ENCODE measurements around the gene CHRD. TPM values are rescaled to one million over a fixed set of nuclear protein-coding genes. Genes with fewer than 3 reads are reported as not detected.

Gene CHRD
- total RNA-seq, 1 donor from 2014 or later: 6.5 TPM

DNA sequence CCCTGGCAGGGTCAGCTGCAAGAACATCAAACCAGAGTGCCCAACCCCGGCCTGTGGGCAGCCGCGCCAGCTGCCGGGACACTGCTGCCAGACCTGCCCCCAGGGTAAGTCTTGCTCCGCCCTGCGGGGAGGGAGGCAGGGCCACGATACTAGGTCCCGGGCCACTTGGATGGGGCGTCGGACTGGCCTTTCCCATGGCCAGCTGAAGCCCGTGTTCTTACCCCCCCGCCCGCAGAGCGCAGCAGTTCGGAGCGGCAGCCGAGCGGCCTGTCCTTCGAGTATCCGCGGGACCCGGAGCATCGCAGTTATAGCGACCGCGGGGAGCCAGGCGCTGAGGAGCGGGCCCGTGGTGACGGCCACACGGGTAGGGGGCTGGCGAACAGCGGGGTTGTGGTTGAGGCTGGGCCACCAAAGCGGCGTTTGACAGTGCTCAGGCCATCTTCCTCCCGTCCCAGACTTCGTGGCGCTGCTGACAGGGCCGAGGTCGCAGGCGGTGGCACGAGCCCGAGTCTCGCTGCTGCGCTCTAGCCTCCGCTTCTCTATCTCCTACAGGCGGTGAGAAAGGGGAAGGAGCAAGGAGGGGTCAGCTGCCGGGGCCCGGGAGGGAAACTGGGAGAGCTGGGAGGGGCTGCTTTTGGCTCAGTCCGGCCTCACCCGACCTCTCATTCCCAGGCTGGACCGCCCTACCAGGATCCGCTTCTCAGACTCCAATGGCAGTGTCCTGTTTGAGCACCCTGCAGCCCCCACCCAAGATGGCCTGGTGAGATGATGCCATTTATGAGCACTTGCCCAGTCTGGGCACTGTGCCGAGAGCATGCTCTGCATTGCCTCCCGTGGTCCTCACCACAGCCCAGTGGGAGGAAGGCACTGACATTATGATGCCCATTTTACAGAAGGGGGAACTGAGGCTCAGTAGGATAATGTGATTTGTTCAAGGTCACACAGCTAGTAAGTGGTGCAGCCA lies 1.7 kb downstream of the CHRD start:
- DNase-seq (ENCODE audit: low spot score): no peak

DNA sequence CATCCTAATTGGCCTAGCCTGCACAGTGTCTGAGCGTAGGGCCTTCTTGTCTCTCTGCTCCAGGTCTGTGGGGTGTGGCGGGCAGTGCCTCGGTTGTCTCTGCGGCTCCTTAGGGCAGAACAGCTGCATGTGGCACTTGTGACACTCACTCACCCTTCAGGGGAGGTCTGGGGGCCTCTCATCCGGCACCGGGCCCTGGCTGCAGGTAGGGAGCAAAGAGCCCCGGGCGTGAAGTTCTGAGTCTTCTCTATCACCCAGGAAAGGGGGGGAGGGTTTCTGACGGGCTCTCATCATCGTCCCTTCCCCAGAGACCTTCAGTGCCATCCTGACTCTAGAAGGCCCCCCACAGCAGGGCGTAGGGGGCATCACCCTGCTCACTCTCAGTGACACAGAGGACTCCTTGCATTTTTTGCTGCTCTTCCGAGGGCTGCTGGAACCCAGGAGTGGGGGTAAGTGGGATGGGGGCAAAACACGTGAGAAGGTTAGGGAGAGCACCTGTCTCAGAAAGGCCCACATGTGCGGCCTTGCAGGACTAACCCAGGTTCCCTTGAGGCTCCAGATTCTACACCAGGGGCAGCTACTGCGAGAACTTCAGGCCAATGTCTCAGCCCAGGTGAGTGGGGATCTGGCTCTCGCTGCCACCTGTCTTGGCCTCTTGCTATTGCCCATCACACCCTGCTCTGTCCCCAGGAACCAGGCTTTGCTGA lies 2.6 kb downstream of the CHRD start:
- no peak for DNase-seq (ENCODE audit: low spot score)

DNA sequence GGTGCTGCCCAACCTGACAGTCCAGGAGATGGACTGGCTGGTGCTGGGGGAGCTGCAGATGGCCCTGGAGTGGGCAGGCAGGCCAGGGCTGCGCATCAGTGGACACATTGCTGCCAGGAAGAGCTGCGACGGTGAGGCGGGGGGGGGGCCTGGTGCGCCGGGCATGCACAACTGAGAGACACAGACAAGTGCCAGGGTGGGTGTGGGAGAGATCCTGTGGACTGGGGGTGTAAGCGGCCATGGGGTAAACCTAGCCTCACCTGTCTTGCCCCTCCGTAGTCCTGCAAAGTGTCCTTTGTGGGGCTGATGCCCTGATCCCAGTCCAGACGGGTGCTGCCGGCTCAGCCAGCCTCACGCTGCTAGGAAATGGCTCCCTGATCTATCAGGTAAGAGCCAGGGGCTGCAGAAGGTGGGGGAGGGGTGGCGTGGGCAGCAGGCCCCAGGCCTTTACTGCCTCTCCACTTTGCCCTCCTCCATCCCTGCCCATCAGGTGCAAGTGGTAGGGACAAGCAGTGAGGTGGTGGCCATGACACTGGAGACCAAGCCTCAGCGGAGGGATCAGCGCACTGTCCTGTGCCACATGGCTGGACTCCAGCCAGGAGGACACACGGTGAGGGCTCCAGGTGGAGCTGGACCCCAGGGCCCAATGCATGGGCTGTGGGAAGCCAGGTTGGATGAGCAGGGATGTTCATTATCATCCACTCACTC lies 3.3 kb downstream of the CHRD start:
- no peak for DNase-seq (ENCODE audit: low spot score)

DNA sequence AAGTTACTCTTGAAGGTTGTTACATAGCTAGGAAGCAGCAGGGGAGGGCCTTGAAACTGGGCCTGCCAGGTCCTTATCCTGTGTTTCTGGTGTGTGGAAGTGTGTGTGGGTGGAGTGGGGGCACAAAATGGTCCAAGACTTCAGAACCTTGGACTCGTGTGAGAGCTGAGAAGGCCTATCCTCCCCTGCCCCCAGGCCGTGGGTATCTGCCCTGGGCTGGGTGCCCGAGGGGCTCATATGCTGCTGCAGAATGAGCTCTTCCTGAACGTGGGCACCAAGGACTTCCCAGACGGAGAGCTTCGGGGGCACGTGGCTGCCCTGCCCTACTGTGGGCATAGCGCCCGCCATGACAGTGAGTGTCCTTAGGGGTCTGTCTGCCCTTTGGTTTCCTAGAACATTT lies 4.5 kb downstream of the CHRD start:
- DNase-seq (ENCODE audit: low spot score): no peak

DNA sequence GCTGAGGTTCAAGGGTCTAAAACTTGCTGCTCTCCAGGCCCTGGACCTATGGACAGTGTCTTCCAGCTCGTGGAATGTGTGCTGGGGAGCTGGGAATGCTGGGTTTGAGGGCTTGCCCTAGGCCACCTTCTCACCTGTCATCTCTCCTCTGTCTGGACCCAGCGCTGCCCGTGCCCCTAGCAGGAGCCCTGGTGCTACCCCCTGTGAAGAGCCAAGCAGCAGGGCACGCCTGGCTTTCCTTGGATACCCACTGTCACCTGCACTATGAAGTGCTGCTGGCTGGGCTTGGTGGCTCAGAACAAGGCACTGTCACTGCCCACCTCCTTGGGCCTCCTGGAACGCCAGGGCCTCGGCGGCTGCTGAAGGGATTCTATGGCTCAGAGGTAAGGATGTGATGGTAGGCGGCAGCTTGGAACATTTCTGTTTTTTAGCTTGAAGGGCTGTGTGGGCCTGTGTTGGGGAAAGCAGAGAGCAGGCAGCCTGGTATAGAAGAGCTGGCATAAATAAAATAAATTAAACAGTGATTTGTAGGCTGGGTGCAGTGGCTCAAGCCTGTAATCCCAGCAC lies 5.1 kb downstream of the CHRD start:
- DNase-seq (ENCODE audit: low spot score): no peak

DNA sequence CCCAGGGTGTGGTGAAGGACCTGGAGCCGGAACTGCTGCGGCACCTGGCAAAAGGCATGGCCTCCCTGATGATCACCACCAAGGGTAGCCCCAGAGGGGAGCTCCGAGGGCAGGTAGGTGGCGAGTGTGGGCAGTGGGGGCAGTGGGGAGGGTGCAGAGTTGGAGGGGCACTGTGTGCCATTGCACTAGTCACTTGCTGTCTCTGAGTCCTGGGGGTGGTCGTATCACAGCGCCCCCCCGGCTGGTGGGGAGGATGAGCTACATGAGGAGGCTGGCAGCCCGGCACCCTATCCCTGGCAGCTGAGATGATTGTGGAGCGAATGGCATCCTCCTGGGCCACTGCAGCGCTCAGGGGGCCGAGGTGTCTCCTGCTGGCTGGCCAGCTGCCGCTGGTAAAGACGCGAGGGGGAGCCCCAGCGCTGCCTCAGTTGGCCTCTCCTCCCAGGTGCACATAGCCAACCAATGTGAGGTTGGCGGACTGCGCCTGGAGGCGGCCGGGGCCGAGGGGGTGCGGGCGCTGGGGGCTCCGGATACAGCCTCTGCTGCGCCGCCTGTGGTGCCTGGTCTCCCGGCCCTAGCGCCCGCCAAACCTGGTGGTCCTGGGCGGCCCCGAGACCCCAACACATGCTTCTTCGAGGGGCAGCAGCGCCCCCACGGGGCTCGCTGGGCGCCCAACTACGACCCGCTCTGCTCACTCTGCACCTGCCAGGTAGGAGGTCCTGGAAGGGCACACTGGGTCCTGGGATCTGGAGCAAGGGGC lies 6.4 kb downstream of the CHRD start:
- DNase-seq (ENCODE audit: low spot score): no peak

DNA sequence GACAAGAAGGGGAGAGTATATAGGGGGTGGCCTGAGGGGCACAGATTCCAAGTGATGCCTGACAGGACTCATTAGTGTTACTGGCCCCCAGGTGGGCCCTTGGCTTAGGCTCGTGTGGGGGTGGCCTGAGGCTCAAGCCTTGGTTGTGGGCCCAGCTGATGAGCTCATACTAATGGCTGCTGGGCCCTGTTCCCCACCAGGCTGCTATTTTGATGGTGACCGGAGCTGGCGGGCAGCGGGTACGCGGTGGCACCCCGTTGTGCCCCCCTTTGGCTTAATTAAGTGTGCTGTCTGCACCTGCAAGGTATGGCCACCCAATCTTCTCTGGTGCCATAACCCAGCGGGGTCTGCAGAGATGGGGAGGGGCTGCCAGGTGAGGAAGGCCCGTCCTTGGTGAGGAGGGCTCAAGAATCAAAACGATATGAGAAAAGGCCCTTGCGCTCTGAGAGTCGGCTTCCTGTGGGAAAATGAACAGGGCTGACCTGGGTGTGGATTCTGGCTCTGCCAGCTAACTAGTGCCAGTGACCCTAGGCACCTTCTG lies 7.4 kb downstream of the CHRD start:
- no peak for DNase-seq (ENCODE audit: low spot score)

DNA sequence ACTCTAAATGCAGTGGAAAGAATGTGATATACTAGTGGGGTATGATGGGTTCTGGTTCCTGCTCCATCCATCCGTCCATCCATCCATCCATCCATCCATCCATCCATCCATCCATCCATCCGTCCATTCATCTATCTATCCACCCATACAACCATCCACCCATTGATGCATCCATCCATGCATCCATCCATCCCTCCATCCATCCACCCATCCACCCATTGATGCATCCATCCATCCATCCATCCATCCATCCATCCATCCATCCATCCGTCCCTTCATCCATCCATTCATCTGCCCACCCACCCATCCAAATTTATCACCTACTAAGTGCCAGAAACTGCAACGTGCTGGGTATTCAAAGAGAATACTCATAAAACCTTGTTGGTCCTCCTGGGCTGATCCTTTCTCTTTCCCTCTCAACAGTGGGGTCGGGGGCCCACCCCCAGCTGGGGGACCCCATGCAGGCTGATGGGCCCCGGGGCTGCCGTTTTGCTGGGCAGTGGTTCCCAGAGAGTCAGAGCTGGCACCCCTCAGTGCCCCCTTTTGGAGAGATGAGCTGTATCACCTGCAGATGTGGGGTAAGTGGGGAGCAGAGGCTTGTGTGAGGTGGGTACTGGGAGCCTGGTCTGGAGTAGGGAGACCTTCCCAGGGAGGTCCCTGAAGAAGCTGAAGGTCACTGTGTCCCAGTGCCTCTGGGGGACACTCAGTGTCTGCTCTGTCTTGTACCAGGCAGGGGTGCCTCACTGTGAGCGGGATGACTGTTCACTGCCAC lies 8.5 kb downstream of the CHRD start:
- no peak for DNase-seq (ENCODE audit: low spot score)

DNA sequence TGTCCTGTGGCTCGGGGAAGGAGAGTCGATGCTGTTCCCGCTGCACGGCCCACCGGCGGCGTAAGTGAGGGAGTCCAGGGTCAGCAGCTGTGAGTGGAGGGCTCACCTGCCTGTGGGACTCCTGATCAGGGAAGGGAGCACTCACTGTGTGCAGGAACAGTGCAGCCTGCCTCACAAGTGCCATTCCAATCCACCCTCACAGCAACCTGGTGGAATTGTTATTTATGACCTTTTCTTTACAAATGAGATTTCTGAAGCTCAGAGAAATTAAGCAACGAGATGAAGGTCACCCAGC lies 9.0 kb downstream of the CHRD start:
- DNase-seq (ENCODE audit: low spot score): no peak

DNA sequence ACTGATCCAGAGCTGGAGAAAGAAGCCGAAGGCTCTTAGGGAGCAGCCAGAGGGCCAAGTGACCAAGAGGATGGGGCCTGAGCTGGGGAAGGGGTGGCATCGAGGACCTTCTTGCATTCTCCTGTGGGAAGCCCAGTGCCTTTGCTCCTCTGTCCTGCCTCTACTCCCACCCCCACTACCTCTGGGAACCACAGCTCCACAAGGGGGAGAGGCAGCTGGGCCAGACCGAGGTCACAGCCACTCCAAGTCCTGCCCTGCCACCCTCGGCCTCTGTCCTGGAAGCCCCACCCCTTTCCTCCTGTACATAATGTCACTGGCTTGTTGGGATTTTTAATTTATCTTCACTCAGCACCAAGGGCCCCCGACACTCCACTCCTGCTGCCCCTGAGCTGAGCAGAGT lies 9.5 kb downstream of the CHRD start:
- DNase-seq (ENCODE audit: low spot score): no peak

DNA sequence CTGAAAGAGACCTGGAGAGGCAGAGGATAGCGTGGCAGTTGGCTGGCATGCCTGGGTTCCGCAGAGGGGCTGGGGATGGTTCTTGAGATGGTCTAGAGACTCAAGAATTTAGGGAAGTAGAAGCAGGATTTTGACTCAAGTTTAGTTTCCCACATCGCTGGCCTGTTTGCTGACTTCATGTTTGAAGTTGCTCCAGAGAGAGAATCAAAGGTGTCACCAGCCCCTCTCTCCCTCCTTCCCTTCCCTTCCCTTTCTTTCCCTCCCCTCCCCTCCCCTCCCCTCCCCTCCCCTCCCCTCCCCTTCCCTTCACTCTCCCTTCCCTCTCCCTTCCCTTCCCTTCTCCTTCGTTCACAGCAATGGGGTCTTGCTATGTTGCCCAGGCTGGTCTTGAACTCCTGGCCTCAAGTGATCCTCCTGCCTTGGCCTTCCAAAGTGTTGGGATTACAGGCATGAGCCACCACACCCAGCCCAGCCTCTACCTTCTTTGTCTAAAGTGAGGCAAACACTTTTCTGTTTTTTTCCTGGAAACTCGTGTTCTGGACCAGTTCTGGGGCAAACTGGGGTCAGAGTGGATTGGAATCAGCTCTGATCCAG lies 10.2 kb downstream of the CHRD start:
- DNase-seq (ENCODE audit: low spot score): no peak

DNA sequence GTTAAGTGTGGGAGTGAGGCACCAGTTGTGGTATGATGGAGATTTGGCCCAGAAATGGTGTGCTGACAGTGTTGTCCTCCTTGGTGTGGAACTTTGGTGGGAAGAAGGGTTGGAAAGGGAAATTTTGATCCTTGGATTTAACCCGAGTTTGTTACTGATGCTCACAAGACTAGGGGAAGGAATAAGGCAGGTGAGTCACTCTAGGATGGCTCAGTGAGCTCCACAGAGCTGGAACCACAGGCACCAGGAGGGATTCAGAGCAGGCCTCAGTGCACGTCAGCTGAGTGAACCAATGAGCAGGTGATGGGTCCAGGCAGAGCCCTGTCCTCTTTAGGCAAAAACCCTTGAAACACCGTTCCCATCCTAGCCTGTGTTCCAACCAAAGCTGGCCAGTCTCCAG lies 11.4 kb downstream of the CHRD start:
- DNase-seq (ENCODE audit: low spot score): no peak

DNA sequence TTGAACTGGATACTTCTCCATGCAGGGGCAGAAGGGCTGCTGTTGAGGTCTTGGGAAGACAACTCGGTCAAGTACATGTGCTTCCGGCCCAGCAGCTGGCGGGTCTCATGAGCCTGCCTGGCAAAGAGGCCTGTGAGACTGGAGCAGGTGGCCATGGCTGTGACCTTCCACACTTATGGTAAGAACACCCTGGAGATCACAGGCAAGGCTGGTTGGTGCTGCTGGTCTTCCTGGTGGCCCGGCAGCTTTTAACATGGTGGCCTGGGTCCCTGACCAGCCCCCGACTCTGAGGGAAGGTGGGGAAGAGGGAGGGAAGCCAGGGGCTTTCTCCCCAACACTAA lies 15.4 kb downstream of the CHRD start:
- no peak for DNase-seq (ENCODE audit: low spot score)

DNA sequence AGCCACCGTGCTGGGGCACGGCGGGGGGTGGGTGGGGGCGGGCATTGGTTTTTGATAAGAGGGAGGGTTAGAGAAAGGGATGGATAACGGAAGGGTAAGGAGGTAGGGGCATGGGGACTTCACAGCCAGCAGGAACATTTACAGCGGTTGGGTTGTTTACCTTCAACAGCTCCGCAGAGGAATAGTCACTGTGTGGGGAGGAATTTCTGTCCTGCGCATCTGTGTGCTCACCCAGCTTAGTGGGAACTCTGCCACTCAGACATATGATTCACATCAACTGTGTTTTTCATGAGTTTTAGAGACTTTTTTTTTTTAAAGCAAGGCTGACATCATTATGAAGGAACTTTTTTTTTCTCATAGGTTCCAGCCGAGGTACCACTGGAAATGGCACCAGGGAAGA lies 19.6 kb downstream of the CHRD start:
- DNase-seq (ENCODE audit: low spot score): peak; percentile 34

DNA sequence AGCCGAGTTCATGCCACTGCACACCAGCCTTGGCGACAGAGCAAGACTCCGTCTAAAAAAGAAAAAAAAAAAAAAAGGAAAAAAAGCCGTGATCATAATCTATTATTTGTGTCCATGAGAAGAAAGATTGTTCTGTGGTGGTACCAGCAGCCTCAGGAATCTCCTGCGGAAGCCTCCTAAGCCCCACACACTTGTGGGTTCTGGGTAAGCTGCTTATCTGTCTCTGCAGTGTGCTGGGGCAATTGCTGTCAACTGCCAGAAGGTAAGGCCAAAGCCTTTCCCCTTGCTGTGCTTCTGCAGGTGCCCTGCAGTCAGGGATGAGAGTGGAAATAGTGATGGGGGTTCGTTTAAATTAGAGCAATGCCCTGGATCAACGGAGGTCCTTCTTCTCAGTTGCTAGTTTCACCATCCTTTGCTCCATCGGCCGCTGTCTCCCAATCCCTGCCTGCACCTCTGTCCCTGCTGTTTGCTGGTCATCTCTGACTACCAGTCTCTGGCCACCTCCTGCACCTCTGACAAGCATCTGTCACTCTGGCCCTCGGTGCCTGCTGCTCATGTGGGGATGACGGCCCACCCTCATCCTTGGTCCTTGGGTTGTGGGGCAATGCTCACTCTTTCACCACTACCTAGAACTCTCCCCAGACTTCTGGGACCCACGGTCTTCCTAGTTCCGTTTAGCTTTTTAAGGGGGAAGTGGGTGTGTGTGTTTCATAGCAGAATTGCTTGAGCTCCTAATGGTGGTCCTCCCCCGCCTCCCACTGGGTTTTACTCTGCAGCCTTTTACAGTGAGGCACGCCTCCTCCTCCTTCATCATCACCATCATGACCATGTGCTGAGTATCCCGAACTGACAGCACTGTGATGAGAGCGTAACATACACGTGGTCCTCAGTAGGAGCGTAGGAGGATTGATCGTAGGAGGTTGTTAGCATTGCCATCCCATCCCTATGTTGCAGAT lies 25.5 kb downstream of the CHRD start:
- DNase-seq (ENCODE audit: low spot score): no peak

DNA sequence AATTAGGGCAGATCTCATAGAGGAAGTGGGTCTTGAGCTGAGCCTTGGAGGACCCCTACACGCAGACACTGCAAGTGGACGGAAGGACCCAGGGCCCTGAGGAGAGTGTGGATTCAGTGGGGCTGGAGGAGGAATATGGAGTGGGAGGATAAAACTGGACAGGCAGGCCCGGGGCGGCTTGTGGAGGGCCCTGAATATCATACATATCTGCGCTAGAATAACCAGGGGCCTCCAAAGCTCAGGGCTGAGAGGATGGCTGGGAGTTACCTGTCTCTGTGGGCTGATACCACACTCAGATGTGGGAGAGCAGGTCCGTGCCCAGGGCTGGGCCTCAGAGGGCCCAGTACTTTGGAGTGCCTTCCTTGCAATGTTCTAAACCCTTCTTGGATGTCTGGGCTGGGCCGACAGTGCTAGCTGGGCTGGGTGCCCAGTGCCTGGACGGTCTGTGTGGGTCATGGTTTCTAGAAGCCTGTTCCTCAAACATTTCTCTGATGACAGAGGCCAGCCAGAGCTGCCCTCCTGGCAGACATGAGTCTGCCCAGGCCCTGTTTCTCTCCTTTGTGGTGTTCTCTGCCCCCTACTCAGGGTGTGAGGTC lies 29.6 kb downstream of the CHRD start:
- no peak for DNase-seq (ENCODE audit: low spot score)

DNA sequence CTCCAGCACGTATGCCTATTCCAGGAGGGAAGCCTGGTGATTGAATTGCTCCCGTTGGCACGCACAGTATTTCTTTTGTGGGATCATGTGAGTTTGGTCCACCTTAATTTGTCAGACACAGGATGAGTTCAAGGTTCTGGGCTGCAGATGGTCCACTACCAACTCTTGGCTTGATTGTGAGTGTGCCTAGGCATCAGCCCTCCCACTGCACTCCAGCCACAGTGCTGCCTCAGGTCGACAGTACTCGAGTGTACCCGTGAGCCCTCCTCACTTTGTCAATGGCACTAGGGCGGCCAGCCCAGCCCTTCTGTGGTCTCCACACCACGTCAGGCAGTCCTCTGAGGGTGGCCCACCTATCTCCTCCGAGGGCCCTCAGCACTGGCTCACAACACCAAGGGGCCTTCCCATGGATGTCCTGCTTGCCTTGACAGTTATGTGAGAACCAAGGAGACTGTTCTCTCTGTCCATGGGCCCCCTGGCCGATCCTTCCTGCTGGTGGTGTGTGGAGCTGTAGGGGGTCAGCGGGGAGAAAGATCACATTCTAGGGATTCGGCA lies 30.2 kb downstream of the CHRD start:
- DNase-seq (ENCODE audit: low spot score): no peak

DNA sequence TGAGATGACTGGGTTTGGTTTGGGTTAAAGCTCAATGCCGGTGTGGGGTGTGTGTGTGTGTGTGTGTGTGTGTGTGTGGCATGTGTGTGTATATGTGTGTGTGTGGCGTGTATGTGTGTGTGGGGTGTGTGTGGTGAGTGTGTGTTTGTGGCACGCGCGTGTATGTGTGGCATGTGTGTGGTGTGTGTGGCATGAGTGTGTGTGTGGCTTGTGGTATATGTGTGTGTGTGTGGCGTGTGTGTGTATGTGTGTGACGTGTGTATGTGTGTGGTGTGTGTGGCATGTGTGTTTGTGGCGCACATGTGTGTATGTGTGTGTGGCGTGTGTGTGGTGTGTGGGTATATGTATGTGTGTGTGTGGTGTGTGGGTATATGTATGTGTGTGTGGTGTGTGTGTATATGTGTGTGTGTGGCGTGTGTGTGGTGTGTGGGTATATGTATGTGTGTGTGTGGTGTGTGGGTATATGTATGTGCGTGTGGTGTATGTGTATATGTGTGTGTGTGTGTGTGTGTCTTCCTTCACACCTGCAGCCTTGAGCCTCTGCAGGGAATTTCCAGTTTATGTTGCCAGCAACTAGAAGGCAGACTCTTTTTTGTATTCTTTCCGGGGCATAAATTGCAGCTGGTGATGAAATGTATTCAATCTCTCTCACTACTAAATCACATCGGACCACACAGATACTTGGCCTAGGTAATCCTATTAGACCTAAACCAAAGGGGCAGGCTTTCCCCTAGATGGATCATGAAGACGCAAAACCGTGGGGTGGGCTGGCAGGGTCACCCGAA lies 34.8 kb downstream of the CHRD start:
- no peak for DNase-seq (ENCODE audit: low spot score)
